H1 (cell line): ENCODE measurements around the gene DNAJB8. TPM values are rescaled to one million over a fixed set of nuclear protein-coding genes. Genes with fewer than 3 reads are reported as not detected.

Experiments used
- SAP30 ChIP-seq: fragments of 300-600 bp; sonication (generic); IDR thresholded peaks from 2 replicates; pipeline ENCODE4 v1.7.1; 2012; ENCODE audit warnings: low read length, moderate library complexity, mild to moderate bottlenecking, inconsistent platforms; ENCODE audit not compliant: insufficient read depth, insufficient replicate concordance
- SIRT6 ChIP-seq: IDR thresholded peaks from one replicate; pipeline ENCODE4 v1.7.1; 2012; ENCODE audit warnings: low read length, inconsistent platforms
- polyA plus RNA-seq, 7 experiments: library from polyadenylated mRNA; depleted of rRNA in 3 of 7; stranded (reverse) in 5 of 7; unstranded in 2 of 7; fragments of >200 nt in 5 of 7; fragments of 200-250 nt in 2 of 7; gene quantifications; 1 replicate in 5 of 7; 2 replicates in 1 of 7; 4 replicates in 1 of 7; pipeline versions ENCODE4 v1.2.1 to v1.2.3, GENCODE V29; 2011 to 2013; ENCODE audit warnings: missing spikeins in 2 of 7, mixed read lengths in 2 of 7
- total RNA-seq: library from RNA; stranded (reverse); fragmentation: NEBNext Ultra II Directional; extraction: Animal tissue kit (Norgen Biotek cat#: 25700); gene quantifications from 2 replicates; pipeline ENCODE4 v1.2.1, GENCODE V29; 2021

The DNAJB8 gene
- total and polyA plus RNA-seq, 2 of the 8 experiments (the other 6 are each of a cell fraction or from before 2014, with no cell fraction given): not detected

GRCh38 chr3:128457937-128458336 lies 8.8 kb downstream of the DNAJB8 start (continued):
- TF ChIP-seq SAP30 (no peak), SIRT6 (no peak)
- TF ChIP-seq, all 59 proteins: peak for 0
